GM12878 (cell line): ENCODE data around the gene RBM19. TPM values are rescaled to one million over a fixed set of nuclear protein-coding genes. Genes with fewer than 3 reads are reported as not detected.
A peak's percentile ranks its signal among the peaks of the same experiment; 100 is the strongest.

Experiments
- ATAC-seq: fragments of 200-7000 bp; cut with Tn5 transposase; 3 replicates; pipeline ENCODE4 v1.9.1; 2020; ENCODE audit warnings: mild to moderate bottlenecking, moderate library complexity
- BruUV-seq: library from RNA; stranded (reverse); fragments of 400-500 nt; replicated peaks from 2 replicates; lab custom pipeline; 2021; lab: Mats Ljungman, UMichigan
- CTCF ChIA-PET: fragments of 300-600 bp; sonication (Branson Sonifier 250); formaldehyde crosslinking; extraction: SDS; loops from one replicate; lab custom pipeline; 2021; ENCODE audit warnings: inconsistent platforms; lab: Yijun Ruan, JAX
- POLR2A ChIA-PET: fragments of 350-600 bp; formaldehyde crosslinking; extraction: SDS; loops from one replicate; lab custom pipeline; 2021; ENCODE audit warnings: inconsistent platforms; lab: Charles Lee
- RAD21 ChIA-PET: fragments of 300-600 bp; sonication (Branson Sonifier 250); formaldehyde crosslinking; loops from one replicate; lab custom pipeline; 2023; ENCODE audit warnings: antibody characterized with exemption; ENCODE audit not compliant: unreplicated experiment; lab: Charles Lee
- SMC1A ChIA-PET: fragments of 300-600 bp; sonication (Branson Sonifier 250); formaldehyde crosslinking; loops from one replicate; lab custom pipeline; 2023; ENCODE audit not compliant: unreplicated experiment, uncharacterized antibody; lab: Charles Lee
- DNase-seq: peaks from one replicate; pipeline ENCODE4 v3.0.0-alpha.2; 2011; ENCODE audit warnings: low read depth, low spot score
- FAIRE-seq: peaks from 3 replicates; lab custom pipeline; 2011; peaks lifted over from hg19 to GRCh38; lab: Jason Lieb, UNC
- H2AFZ ChIP-seq: 2 replicates; pipeline ENCODE4 v1.6.0; 2011; ENCODE audit warnings: low read depth, low read length, control low read depth; ENCODE audit not compliant: control insufficient read depth
- H3K27ac ChIP-seq: 2 replicates; pipeline ENCODE4 v1.5.1; 2011; ENCODE audit warnings: control low read depth; ENCODE audit not compliant: control insufficient read depth, insufficient read depth
- H3K27me3 ChIP-seq, 2 experiments: replicated peaks in 1 of 2; 2 replicates each; pipeline versions ENCODE4 v1.6.0 to v1.6.1; 2011; ENCODE audit warnings: low read length in 1 of 2; ENCODE audit not compliant: control insufficient read depth in 2 of 2, insufficient read depth in 2 of 2
- H3K36me3 ChIP-seq, 2 experiments: 2 replicates each; pipeline ENCODE4 v1.5.1; 2011; ENCODE audit warnings: low read length in 1 of 2; ENCODE audit not compliant: control insufficient read depth in 2 of 2, insufficient read depth in 2 of 2
- H3K4me1 ChIP-seq: 2 replicates; pipeline ENCODE4 v1.6.1; 2011; ENCODE audit warnings: mild to moderate bottlenecking, low read length, moderate library complexity, mixed read lengths; ENCODE audit not compliant: control insufficient read depth, insufficient read depth
- H3K4me2 ChIP-seq: 2 replicates; pipeline ENCODE4 v1.6.0; 2011; ENCODE audit warnings: control low read depth; ENCODE audit not compliant: control insufficient read depth, insufficient read depth
- H3K4me3 ChIP-seq: fragments of 200-600 bp; sonication (generic); 2 replicates; pipeline ENCODE4 v1.5.1; 2016
- H3K79me2 ChIP-seq: 2 replicates; pipeline ENCODE4 v1.6.0; 2011; ENCODE audit warnings: low read length; ENCODE audit not compliant: control insufficient read depth, insufficient read depth
- H3K9ac ChIP-seq: 2 replicates; pipeline ENCODE4 v1.8.0; 2011; ENCODE audit warnings: low read length, control low read depth, mixed read lengths; ENCODE audit not compliant: control insufficient read depth, insufficient read depth
- H3K9me3 ChIP-seq: replicated peaks from 3 replicates; pipeline ENCODE4 v1.5.1; 2011; ENCODE audit warnings: mild to moderate bottlenecking, low read length; ENCODE audit not compliant: control insufficient read depth, insufficient read depth
- H4K20me1 ChIP-seq: 2 replicates; pipeline ENCODE4 v1.6.0; 2011; ENCODE audit not compliant: control insufficient read depth, insufficient read depth
- CBX3 ChIP-seq: fragments of 200-600 bp; sonication (generic); IDR thresholded peaks from 2 replicates; pipeline ENCODE4 v1.6.1; 2016; ENCODE audit warnings: low read depth, borderline replicate concordance
- GATAD2B ChIP-seq: fragments of 450-650 bp; conservative IDR thresholded peaks from 2 replicates; pipeline ENCODE4 v1.6.1; 2017; ENCODE audit warnings: low read depth, mild to moderate bottlenecking, moderate library complexity
- HSF1 ChIP-seq: fragments of 150-350 bp; IDR thresholded peaks from 2 replicates; pipeline ENCODE4 v1.6.1; 2014; ENCODE audit warnings: mild to moderate bottlenecking, low read depth, low read length
- LARP7 ChIP-seq: fragments of 450-650 bp; IDR thresholded peaks from 2 replicates; pipeline ENCODE4 v1.6.1; 2017; ENCODE audit warnings: mild to moderate bottlenecking
- WGBS: methylation state at CpG from one replicate; pipeline ENCODE4 v1.1.6; 2016; ENCODE audit warnings: low lambda C conversion rate; ENCODE audit not compliant: insufficient replicate concordance, insufficient coverage; ENCODE audit errors: missing lambda C conversion rate; 5-methylcytosine and 5-hydroxymethylcytosine counted together
- in situ Hi-C: fragments of 300-500 bp; cut with MboI; formaldehyde crosslinking; loops from 9 replicates; pipeline ENCODE4 v1.14.3; 2018; ENCODE audit warnings: mixed read lengths
- intact Hi-C: fragments of 100-400 bp; cut with micrococcal nuclease; formaldehyde crosslinking; loops from one replicate; pipeline ENCODE4 v1.14.2; 2022; ENCODE audit not compliant: unreplicated experiment
- polyA plus RNA-seq, 11 experiments: library from polyadenylated mRNA; depleted of rRNA in 4 of 11; unstranded in 6 of 11; stranded (reverse) in 5 of 11; fragments of >200 nt; fragmentation: Nextera tagmentation in 4 of 11; fragmentation: Illumina TruSeq in 1 of 11; extraction: Ambion mirVana in 4 of 11; extraction: Trizol in 1 of 11; gene quantifications; 1 replicate in 1 of 11; 2 replicates in 10 of 11; pipeline versions ENCODE4 v1.2.1 to v1.2.3, GENCODE V29; 2011 to 2016; ENCODE audit warnings: inconsistent platforms in 2 of 11, missing spikeins in 2 of 11, low read depth in 1 of 11
- total RNA-seq, 4 experiments: library from RNA; depleted of rRNA in 3 of 4; stranded (reverse); fragments of >200 nt in 3 of 4; fragmentation: Illumina TruSeq in 1 of 4; extraction: Trizol in 1 of 4; gene quantifications; 2 replicates each; pipeline versions ENCODE4 v1.2.1 to v1.2.3, GENCODE V29; 2013 to 2021

Gene RBM19
- total and polyA plus RNA-seq, 10 of the 15 experiments (the other 5 are each of a cell fraction or from before 2014, with no cell fraction given) = 4.2 to 42.9 (median 28.4) TPM

- Histone ChIP-seq H3K27me3 (no peaks in the 10 kb centered on the region), H3K4me3 (no peak overlapping the region), H3K27ac (no peak overlapping the region), H3K36me3 (no peaks in the 10 kb centered on the region), H4K20me1 (no peaks in the 10 kb centered on the region), H3K4me1 (no peaks in the 10 kb centered on the region), H3K79me2 (no peaks in the 10 kb centered on the region), H3K4me2 (no peak overlapping the region), H3K9ac (no peak overlapping the region), H3K9me3 (no peaks in the 10 kb centered on the region), H2AFZ (no peak overlapping the region)
- DNase-seq (no peak), ATAC-seq (no peak), FAIRE-seq (no peak)
- intact Hi-C loops (no loop called here), in situ Hi-C loops (no loop called here)
- 54% methylated on average over 3 of the region's 3 CpGs for WGBS
- SMC1A ChIA-PET = no interaction called here
- RAD21 ChIA-PET = no interaction called here
- BruUV-seq = no TSS peak
- POLR2A ChIA-PET = no interaction called here
- CTCF ChIA-PET = no interaction called here
- TF ChIP-seq CBX3 (no peak), GATAD2B (no peak)
Measured at GRCh38 chr12:113974006-113974405, 7.9 kb upstream of the RBM19 start.

GRCh38 chr12:113973109-113973904 lies 7.2 kb upstream of the RBM19 start:
- H3K9ac ChIP-seq = no peak overlapping the region
- CTCF ChIA-PET = no interaction called here
- H2AFZ ChIP-seq = no peak overlapping the region
- DNase-seq = no peak
- H3K27me3 ChIP-seq = no peaks in the 10 kb centered on the region
- no peak overlapping the region for H3K4me2 ChIP-seq
- TF ChIP-seq LARP7 = no peak
- TF ChIP-seq HSF1 = peak; percentile 52; the same call in 1 of the 2 replicates
- H3K4me3 ChIP-seq = no peak overlapping the region
- H4K20me1 ChIP-seq = no peaks in the 10 kb centered on the region
- SMC1A ChIA-PET = no interaction called here
- no peaks in the 10 kb centered on the region for H3K4me1 ChIP-seq
- no peaks in the 10 kb centered on the region for H3K79me2 ChIP-seq
- WGBS = 1% methylated on average over 10 of the region's 10 CpGs
- intact Hi-C loops = no loop called here
- no peak overlapping the region for H3K27ac ChIP-seq
- RAD21 ChIA-PET = no interaction called here
- BruUV-seq = no TSS peak
- no peaks in the 10 kb centered on the region for H3K9me3 ChIP-seq
- in situ Hi-C loops = no loop called here
- ATAC-seq = no peak
- H3K36me3 ChIP-seq = no peaks in the 10 kb centered on the region
- POLR2A ChIA-PET = no interaction called here
- FAIRE-seq = no peak
